ENCODE results near the gene C14orf180.

GRCh38 chr14:104638190-104638589 lies 58.6 kb downstream of the C14orf180 start:
- no peak for TF ChIP-seq POLR2A (IDR thresholded peaks at IDR 0.05)
- TF ChIP-seq POLR2AphosphoS5 (IDR thresholded peaks at IDR 0.05; ENCODE audit: insufficient read depth in 1 of 2, low read depth in 1 of 2): no peak
- TF ChIP-seq CTCF (IDR thresholded peaks at IDR 0.05): no peak
